HG02759 (cell line): ENCODE measurements around the gene ABAT.
A peak's percentile ranks its signal among the peaks of the same experiment; 100 is the strongest.

Source experiments
- ATAC-seq: cut with Tn5 transposase; IDR thresholded peaks from one replicate; pipeline ENCODE4 v1.9.1; 2021; ENCODE audit warnings: mild to moderate bottlenecking, moderate library complexity; ENCODE audit not compliant: unreplicated experiment

Gene ABAT

GRCh38 chr16:8808009-8808408 lies 133.6 kb downstream of the ABAT start:
- no peak for ATAC-seq

GRCh38 chr16:8808613-8809353 lies 134.4 kb downstream of the ABAT start:
- no peak for ATAC-seq

- ATAC-seq = no peak
Measured at GRCh38 chr16:8812162-8812843, 137.9 kb downstream of the ABAT start.

GRCh38 chr16:8814095-8814806 lies 139.8 kb downstream of the ABAT start:
- no peak for ATAC-seq

GRCh38 chr16:8816967-8817655 lies 142.7 kb downstream of the ABAT start:
- no peak for ATAC-seq

GRCh38 chr16:8818504-8819270 lies 144.3 kb downstream of the ABAT start:
- peak; percentile 85 for ATAC-seq

GRCh38 chr16:8819411-8820034 lies 145.1 kb downstream of the ABAT start:
- ATAC-seq = no peak

GRCh38 chr16:8822403-8822802 lies 148.0 kb downstream of the ABAT start:
- ATAC-seq = no peak

- no peak for ATAC-seq
Measured at GRCh38 chr16:8826278-8826879, 152.0 kb downstream of the ABAT start.

GRCh38 chr16:8828541-8829165 lies 154.2 kb downstream of the ABAT start:
- ATAC-seq = no peak

GRCh38 chr16:8831450-8831849 lies 157.0 kb downstream of the ABAT start:
- no peak for ATAC-seq

GRCh38 chr16:8831871-8832716 lies 157.7 kb downstream of the ABAT start:
- ATAC-seq = no peak

- no peak for ATAC-seq
Measured at GRCh38 chr16:8832717-8833105, 158.3 kb downstream of the ABAT start.
